ENCODE data around the gene MXRA5.

- no peak for TF ChIP-seq POLR2A (IDR thresholded peaks at IDR 0.05)
- TF ChIP-seq CTCF (IDR thresholded peaks at IDR 0.05) = no peak
Observed at GRCh38 chrX:3374108-3374800, 27.8 kb upstream of the MXRA5 start.
